ENCODE data around the gene REC8. TPM values are rescaled to one million over a fixed set of nuclear protein-coding genes. Genes with fewer than 3 reads are reported as not detected.
A peak's percentile ranks its signal among the peaks of the same experiment; 100 is the strongest.

REC8 gene
- total and polyA plus RNA-seq, 10 of the 15 experiments (the other 5 are each of a cell fraction or from before 2014, with no cell fraction given), result 4.2 to 76.9 (median 29.1) TPM

DNA sequence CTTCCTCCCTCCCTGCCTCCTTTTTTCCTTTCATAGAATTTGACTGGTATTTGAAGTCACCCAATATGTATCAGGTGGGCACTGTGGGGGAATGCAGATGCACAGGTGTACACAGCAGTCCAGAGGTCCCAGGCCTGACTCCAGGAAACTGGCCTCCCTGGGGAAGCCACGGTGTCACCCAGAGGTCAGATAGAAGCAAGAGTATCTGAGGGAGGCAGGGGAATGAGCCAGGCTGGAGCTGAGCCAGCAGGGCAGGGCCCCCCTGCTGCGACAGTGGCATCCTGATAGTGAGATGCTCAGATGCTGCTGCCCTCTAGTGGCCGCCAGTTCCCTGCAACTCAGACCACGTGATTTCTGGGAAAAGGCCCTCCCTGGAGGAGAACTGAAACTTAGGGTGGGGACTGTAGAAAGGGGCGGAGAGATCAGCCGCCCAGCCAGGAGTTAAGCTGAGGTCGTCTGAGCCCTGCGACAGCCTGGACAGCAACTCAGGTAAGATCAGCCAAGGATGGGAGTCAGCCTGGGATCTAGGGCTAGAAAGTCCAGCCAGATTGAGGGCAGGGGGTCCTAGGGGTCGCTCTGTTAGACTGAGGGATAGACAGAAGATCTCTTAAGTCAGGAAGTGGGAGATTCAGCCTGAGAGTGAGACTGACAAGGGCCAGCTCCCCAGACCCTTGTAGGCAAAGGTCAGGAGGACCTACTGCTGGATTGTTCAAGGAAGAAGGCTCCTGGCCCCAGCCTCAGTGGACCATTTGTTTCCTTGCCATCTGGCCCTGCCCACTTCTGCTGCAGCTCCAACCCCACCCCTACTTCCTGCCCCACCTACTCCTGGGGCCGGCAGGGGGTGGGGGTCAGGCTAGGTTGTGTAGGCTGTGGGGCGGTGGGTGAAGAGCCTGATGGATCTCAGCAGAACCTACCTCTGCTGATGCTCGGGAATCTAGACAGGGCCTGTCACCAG lies 10.8 kb upstream of the REC8 start, which contains the start of gene IRF9 (continued):
- TF ChIP-seq, protein P1, sequence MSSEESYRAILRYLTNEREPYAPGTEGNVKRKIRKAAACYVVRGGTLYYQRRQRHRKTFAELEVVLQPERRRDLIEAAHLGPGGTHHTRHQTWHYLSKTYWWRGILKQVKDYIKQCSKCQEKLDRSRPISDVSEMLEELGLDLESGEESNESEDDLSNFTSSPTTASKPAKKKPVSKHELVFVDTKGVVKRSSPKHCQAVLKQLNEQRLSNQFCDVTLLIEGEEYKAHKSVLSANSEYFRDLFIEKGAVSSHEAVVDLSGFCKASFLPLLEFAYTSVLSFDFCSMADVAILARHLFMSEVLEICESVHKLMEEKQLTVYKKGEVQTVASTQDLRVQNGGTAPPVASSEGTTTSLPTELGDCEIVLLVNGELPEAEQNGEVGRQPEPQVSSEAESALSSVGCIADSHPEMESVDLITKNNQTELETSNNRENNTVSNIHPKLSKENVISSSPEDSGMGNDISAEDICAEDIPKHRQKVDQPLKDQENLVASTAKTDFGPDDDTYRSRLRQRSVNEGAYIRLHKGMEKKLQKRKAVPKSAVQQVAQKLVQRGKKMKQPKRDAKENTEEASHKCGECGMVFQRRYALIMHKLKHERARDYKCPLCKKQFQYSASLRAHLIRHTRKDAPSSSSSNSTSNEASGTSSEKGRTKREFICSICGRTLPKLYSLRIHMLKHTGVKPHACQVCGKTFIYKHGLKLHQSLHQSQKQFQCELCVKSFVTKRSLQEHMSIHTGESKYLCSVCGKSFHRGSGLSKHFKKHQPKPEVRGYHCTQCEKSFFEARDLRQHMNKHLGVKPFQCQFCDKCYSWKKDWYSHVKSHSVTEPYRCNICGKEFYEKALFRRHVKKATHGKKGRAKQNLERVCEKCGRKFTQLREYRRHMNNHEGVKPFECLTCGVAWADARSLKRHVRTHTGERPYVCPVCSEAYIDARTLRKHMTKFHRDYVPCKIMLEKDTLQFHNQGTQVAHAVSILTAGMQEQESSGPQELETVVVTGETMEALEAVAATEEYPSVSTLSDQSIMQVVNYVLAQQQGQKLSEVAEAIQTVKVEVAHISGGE (CRISPR knock-in tag; IDR thresholded peaks at IDR 0.05), result no peak
- TF ChIP-seq, protein P2, sequence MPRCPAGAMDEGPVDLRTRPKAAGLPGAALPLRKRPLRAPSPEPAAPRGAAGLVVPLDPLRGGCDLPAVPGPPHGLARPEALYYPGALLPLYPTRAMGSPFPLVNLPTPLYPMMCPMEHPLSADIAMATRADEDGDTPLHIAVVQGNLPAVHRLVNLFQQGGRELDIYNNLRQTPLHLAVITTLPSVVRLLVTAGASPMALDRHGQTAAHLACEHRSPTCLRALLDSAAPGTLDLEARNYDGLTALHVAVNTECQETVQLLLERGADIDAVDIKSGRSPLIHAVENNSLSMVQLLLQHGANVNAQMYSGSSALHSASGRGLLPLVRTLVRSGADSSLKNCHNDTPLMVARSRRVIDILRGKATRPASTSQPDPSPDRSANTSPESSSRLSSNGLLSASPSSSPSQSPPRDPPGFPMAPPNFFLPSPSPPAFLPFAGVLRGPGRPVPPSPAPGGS (IDR thresholded peaks at IDR 0.05; ENCODE audit: borderline replicate concordance, insufficient read depth, low read depth, low read length, poor library complexity, severe bottlenecking), result peak; percentile 16
- TF ChIP-seq RUNX3 (IDR thresholded peaks at IDR 0.05; ENCODE audit: low read length) (peak; percentile 40), TAF1 (IDR thresholded peaks at IDR 0.05; ENCODE audit: borderline replicate concordance, low read depth, low read length) (peak; percentile 94), KLF5 (IDR thresholded peaks at IDR 0.05; ENCODE audit: partially characterized antibody) (peak; percentile 75), PAX5 (IDR thresholded peaks at IDR 0.05; ENCODE audit: borderline replicate concordance, low read depth, low read length) (peak; percentile 55; the same call in 1 of the 2 replicates), BACH1 (IDR thresholded peaks at IDR 0.05; ENCODE audit: borderline replicate concordance) (peak; percentile 76; the same call in 1 of the 2 replicates), RFX5 (IDR thresholded peaks at IDR 0.05; ENCODE audit: low read depth, low read length) (no peak), IKZF2 (IDR thresholded peaks at IDR 0.05) (peak; percentile 51 to 75), CREM (IDR thresholded peaks at IDR 0.05; ENCODE audit: low read depth) (0 out of 2 replicates have a peak, but pooled peaks have one; percentile 54), HDAC6 (IDR thresholded peaks at IDR 0.05; ENCODE audit: unreplicated experiment) (no peak), KAT2A (conservative IDR thresholded peaks at IDR 0.05; ENCODE audit: control insufficient read depth, low read depth, low read length) (no peak)
- TF ChIP-seq, protein P3, sequence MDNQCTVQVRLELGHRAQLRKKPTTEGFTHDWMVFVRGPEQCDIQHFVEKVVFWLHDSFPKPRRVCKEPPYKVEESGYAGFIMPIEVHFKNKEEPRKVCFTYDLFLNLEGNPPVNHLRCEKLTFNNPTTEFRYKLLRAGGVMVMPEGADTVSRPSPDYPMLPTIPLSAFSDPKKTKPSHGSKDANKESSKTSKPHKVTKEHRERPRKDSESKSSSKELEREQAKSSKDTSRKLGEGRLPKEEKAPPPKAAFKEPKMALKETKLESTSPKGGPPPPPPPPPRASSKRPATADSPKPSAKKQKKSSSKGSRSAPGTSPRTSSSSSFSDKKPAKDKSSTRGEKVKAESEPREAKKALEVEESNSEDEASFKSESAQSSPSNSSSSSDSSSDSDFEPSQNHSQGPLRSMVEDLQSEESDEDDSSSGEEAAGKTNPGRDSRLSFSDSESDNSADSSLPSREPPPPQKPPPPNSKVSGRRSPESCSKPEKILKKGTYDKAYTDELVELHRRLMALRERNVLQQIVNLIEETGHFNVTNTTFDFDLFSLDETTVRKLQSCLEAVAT (IDR thresholded peaks at IDR 0.05), result peak; percentile 89; the same call in 1 of the 2 replicates
